Measurements from ENCODE around the gene DAAM2.

- no peak for TF ChIP-seq POLR2AphosphoS5 (IDR thresholded peaks at IDR 0.05; ENCODE audit: low read depth, low read length)
- TF ChIP-seq POLR2A (IDR thresholded peaks at IDR 0.05; ENCODE audit: low read depth, low read length): no peak
- TF ChIP-seq TAF1 (IDR thresholded peaks at IDR 0.05; ENCODE audit: borderline replicate concordance, low read depth, low read length): no peak
Measured at GRCh38 chr6:39915866-39916265, 123.7 kb downstream of the DAAM2 start.
